ENCODE results near the gene NEUROD2.

- TF ChIP-seq TAF1 (IDR thresholded peaks at IDR 0.05; ENCODE audit: borderline replicate concordance, insufficient read depth, low read length): no peak
- TF ChIP-seq SIN3A (IDR thresholded peaks at IDR 0.05; ENCODE audit: borderline replicate concordance, insufficient read depth, low read length): no peak
- no peak for TF ChIP-seq POLR2AphosphoS5 (IDR thresholded peaks at IDR 0.05; ENCODE audit: low read depth, low read length)
These were observed 5.0 kb downstream of the NEUROD2 start for GRCh38 chr17:39602533-39603303.

All from PFSK-1 (cell line).